GM21786 (cell line): ENCODE results near the gene ACSF3.

Experiments
- ATAC-seq: cut with Tn5 transposase; IDR thresholded peaks from one replicate; pipeline ENCODE4 v1.9.1; 2021; ENCODE audit not compliant: unreplicated experiment

The ACSF3 gene

GRCh38 chr16:89093602-89094251, at the start of gene ACSF3:
ACSF3 (plus strand) TSS chr16:89093852; CDS start chr16:89100682, 6,830 bp downstream.
- ATAC-seq, result no peak

- ATAC-seq, result no peak
Measured at GRCh38 chr16:89044418-89045180, 49.1 kb upstream of the ACSF3 start.

- ATAC-seq, result no peak
Measured at GRCh38 chr16:89045181-89045815, 48.4 kb upstream of the ACSF3 start.

- ATAC-seq, result no peak
Measured at GRCh38 chr16:89045881-89046280, 47.8 kb upstream of the ACSF3 start.

GRCh38 chr16:89046491-89046890, 47.2 kb upstream of the ACSF3 start:
- ATAC-seq, result no peak

GRCh38 chr16:89047331-89048089, 46.1 kb upstream of the ACSF3 start:
- ATAC-seq, result no peak

- no peak for ATAC-seq
Measured at GRCh38 chr16:89048090-89048725, 45.4 kb upstream of the ACSF3 start.

GRCh38 chr16:89048871-89049422, 44.7 kb upstream of the ACSF3 start:
- no peak for ATAC-seq

- no peak for ATAC-seq
Measured at GRCh38 chr16:89049484-89050118, 44.1 kb upstream of the ACSF3 start.

GRCh38 chr16:89050119-89050867, 43.4 kb upstream of the ACSF3 start:
- no peak for ATAC-seq

- no peak for ATAC-seq
Measured at GRCh38 chr16:89050868-89051311, 42.8 kb upstream of the ACSF3 start.

- ATAC-seq, result no peak
Measured at GRCh38 chr16:89051521-89052166, 42.0 kb upstream of the ACSF3 start.

- no peak for ATAC-seq
Measured at GRCh38 chr16:89052191-89052889, 41.3 kb upstream of the ACSF3 start.

- no peak for ATAC-seq
Measured at GRCh38 chr16:89052890-89053724, 40.5 kb upstream of the ACSF3 start.

- ATAC-seq, result no peak
Measured at GRCh38 chr16:89053725-89054029, 40.0 kb upstream of the ACSF3 start.

GRCh38 chr16:89054261-89054661, 39.4 kb upstream of the ACSF3 start:
- ATAC-seq, result no peak

- no peak for ATAC-seq
Measured at GRCh38 chr16:89054714-89055113, 38.9 kb upstream of the ACSF3 start.
